ENCODE results near the gene PI4KB.

- TF ChIP-seq PPARA (CRISPR knock-in tag; IDR thresholded peaks at IDR 0.05; ENCODE audit: borderline replicate concordance): no peak
- TF ChIP-seq ZNF565 (CRISPR knock-in tag; conservative IDR thresholded peaks at IDR 0.05; ENCODE audit: low read depth): no peak
- TF ChIP-seq PATZ1 (CRISPR knock-in tag; IDR thresholded peaks at IDR 0.05; ENCODE audit: borderline replicate concordance): no peak
- TF ChIP-seq ZNF70 (CRISPR knock-in tag; IDR thresholded peaks at IDR 0.05): no peak
- no peak for TF ChIP-seq CSDC2 (CRISPR knock-in tag; IDR thresholded peaks at IDR 0.05)
- no peak for TF ChIP-seq ESRRG (CRISPR knock-in tag; IDR thresholded peaks at IDR 0.05)
- no peak for TF ChIP-seq CSRNP3 (CRISPR knock-in tag; IDR thresholded peaks at IDR 0.05)
- no peak for TF ChIP-seq RARB (CRISPR knock-in tag; IDR thresholded peaks at IDR 0.05)
- TF ChIP-seq OSR1 (CRISPR knock-in tag; IDR thresholded peaks at IDR 0.05): no peak
- no peak for TF ChIP-seq ZFP30 (CRISPR knock-in tag; IDR thresholded peaks at IDR 0.05)
These were observed 14.8 kb upstream of the PI4KB start for GRCh38 chr1:151342021-151342420.
